HG02970 (cell line): ENCODE data around the gene ANKRD7.

Experiments used
- ATAC-seq: cut with Tn5 transposase; IDR thresholded peaks from one replicate; pipeline ENCODE4 v1.9.1; 2021; ENCODE audit warnings: mild to moderate bottlenecking, moderate library complexity, moderate number of reproducible peaks; ENCODE audit not compliant: unreplicated experiment, low FRiP score

ANKRD7 gene, protein sequence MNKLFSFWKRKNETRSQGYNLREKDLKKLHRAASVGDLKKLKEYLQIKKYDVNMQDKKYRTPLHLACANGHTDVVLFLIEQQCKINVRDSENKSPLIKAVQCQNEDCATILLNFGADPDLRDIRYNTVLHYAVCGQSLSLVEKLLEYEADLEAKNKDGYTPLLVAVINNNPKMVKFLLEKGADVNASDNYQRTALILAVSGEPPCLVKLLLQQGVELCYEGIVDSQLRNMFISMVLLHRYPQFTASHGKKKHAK

DNA sequence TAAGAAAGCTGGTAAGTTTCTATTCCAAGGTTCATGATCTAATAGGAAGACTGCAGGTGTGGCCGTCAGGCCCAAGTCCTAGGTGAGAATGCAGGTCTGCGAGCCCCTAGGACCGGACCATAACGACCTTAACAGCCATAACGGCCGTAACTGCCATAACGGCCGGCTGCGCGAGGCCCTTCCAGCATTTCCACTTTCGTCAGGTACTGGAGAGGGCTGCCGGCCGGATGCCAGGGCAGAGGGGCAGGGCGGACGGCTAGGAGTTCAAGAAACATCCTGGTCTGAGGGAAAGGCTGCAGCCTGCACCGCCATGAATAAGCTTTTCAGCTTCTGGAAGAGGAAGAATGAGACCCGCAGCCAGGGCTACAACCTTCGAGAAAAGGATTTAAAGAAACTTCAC lies at the start of gene ANKRD7:
Gene ANKRD7, plus strand, starts transcription at position 184 of the 400 bp plus-strand sequence. Its CDS starts 127 bp downstream, at position 311.
- no peak for ATAC-seq

DNA sequence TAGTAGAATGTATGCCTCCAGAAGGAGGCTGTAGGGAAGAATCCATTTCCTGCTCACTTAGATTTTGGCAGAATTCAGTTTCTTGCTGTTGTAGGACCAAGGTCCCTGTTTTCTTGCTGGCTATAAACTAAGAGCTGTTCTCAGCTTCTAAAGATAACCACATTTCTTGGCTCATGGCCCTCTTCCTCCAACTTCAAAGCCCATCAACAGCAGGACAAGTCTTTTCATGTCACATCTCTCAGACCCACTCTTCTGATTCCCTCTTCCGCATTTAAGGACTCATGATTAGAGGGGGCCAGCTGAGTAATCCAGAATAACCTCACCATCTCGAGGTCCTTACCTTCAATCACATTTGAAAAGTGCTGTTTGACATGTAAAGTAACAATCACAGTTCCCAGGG lies 48.8 kb upstream of the ANKRD7 start:
- ATAC-seq = no peak

DNA sequence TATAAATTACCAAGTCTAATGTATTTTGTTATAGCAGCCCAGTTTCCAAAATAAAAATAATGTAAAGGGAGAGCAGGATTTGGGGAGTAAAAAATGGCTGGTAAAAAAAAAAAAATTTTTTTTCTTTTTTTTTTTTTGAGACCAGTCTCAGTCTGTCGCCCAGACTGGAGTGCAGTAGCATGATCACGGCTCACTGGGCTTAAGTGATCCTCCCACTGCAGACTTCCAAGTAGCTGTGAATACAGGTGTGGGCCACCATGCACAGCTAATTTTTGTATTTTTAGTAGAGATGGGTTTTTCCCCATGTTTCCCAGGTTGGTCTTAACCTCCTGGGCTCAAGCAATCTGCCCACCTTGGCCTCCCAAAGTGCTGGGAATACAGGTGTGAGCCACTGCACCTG lies 45.3 kb upstream of the ANKRD7 start:
- no peak for ATAC-seq

DNA sequence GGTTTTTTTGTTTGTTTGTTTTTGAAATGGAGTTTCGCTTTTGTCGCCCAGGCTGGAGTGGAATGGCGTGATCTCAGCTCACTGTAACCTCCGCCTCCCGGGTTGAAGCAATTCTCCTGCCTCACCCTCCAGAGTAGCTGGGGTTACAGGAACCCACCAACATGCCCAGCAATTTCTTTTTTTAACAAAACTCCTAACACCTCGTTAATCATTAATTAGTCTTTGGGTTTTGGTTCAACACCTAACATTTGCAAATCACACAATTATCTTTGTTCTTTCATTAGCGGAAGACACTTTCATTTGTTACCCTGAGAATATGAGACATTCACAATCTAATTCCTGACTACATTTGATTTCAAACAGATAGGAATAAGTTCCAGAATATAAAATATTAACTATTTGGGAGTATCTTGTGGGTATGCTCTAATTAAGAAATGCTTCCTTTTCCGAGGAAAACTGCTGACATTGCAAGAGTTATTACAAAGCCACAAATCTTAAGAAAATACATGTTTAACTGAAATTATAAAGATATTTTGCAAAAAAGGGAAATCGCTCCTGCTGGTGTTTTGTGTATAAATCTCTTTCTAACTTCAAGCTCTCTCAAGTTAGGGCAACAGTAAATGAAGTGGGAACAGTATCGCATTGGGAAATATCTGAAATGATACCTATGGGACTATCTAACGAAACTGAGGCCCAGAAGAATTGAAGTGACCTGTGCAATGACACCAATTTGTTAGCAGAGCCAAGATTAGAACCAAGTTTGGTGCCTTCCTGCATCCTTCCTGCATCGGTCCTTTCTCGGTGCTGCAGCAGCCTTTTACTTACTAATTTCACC lies 41.7 kb upstream of the ANKRD7 start:
- ATAC-seq = no peak

DNA sequence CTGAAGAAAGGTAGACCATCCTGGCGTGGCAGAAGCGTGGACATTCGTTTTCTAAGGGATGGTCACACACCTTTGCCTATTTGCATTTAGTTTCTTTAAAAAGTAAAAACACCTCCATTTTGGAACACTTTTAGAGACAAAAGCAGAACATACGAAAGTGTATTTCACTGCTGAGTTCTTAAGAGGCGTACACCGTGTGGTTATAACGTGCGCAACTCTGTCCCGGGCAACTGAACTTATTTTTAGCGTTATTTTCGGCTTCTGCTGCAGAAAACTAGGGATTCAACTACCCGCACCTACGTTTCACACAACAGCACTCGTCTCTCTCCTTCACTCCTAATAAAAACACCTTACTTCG lies 41.1 kb upstream of the ANKRD7 start:
- peak; percentile 6 for ATAC-seq

DNA sequence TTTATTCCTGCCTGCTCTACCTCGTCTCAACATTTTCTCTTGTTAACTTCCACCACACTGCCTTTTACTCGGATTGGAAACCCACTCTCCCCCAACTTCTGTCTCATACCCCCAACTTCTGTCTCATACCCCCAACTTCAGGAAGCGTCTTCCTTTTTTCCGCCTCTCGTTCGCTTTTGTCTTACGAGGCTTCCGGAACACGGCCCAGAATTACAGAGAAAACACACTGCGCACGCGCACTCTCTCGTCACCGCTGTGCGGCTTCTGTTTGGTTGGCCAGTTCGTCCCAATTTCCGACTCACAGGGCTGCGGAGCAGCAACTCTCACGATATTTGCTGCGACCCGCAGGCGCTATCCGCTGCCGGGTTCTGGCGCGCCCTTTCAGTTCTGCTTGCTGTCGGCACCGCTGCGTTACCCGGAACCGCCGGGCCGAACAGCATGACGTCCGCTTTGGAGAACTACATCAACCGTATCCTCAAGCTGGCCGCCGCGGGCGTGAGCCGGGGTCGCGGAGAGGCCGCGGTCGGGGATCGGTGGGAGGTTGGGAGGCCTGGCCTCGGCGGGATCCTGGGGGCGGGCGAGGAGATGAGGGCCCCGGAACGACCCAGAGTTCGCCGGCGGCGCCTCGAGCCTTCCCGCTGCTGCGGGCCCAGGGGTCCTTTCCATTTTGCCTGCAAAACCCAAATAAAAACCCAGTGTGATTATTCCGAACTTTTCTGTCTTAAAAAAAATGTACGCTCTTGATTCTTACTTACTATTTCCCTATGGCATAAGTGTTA lies 40.5 kb upstream of the ANKRD7 start, which contains the start of gene LSM8:
Gene LSM8, plus strand, starts transcription at position 379 of the 779 bp plus-strand sequence. Its CDS starts 60 bp downstream, at position 439.
- ATAC-seq = peak; percentile 99

DNA sequence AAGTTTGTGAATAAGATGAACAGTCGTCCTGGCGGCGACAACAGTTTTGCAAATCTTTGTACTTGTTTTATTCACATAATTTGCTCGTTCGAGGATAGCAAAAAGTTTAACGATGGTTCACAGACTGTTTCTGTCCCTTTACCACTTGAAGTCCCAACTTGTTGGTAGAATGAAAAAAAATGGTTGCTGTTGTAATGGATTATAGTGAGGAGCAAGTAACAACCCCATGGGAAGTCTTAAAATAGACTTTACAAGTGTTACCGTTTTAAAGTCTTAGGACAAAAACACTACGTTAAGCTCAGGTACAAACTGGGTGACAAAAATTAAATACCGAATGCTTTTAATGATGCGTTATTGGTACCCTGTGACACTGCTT lies 40.0 kb upstream of the ANKRD7 start:
- no peak for ATAC-seq

DNA sequence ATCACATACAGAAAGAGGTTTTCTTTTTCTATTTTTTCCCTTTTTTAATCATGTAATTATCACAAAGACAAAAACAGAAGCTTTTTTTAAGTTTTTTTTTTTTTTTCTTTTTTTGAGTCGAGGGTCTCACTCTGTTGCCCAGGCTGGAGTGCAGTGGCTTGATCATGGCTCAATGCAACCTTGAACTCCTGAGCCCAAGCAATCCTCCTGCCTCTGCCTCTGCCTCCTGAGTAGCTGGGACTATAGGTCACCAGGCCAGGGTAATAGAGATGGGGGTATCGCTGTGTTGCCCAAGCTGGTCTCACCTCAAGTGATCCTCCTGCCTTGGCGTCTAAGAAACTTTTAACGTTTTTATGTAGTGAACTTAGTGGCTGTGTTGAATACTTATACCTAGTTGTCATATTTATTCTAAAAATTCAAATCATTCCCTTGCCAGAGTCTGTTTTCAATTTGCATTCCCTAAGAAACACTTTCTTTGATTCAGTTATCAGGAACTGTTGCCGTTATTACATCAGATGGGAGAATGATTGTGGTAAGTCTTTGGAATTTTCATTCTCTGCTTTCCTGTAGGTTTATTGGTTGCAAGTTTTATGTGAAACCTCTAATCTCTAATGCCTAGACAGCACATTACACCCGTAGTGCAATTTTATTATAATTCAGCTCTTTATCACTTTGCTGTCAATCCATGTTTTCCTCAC lies 39.2 kb upstream of the ANKRD7 start:
- ATAC-seq = no peak

DNA sequence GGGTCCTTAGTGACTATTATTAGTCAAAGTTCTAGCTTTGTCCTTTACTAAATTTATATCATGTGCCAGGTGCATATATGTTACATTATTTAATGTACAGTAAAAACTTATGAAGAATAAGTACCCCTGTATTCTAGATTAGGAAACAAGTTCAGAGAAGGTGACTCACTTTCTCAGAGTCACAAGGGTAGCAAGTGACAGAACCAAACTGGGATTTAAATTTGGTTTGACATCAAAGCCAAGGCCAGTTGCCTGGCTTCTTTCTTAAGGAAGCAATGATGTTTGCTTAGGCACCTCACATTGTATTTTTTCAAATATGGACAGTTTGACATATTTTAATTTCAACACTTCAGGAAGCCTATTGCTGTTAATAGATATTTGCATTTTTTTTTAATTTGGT lies 38.0 kb upstream of the ANKRD7 start:
- ATAC-seq = no peak

DNA sequence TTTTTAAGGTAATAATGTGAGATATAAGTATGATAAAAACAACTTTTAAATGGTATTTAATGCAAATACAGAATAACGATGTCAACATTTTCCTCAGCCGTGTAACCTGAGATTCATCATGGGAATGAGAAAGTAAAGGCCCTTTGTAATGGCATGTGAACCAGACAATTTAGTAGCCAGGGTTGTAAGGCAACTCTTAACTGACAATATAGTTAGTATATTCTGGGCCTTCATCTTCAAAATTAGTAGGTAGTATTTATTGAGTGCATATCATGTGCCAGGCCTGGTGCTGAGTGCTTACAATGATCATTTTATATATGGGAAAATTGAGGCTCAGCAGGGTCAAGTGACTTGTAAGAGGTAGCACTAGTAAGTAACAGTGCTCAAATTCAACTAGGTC lies 29.9 kb upstream of the ANKRD7 start:
- no peak for ATAC-seq

DNA sequence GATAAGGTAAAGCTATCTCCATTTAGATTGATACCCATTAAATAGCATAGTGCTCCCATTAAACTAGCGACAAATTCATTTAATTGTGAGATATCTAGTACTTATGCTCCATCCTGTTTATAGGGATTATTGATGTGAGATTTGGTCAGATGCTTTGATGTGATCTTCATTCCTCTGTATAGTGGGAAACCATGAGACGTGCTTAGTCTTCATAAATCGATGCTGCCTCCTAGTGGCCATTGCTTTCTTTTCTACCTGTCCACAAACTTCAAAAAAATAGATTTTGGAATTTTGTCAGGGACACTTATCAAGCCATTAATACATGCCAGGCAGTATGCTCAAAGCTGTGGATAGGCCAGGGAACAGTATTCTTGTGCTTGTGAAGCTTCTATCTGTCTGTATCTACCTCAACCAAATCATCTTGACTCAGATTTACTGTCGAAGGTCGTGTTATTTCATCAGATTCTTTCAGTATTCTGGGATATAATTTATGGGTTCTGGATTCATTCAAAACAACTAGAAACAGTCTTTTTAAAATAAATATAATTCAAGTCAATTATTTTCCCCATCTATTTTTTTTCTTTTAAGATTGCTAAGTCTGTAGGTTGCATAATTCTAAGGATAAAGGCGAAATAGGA lies 28.5 kb upstream of the ANKRD7 start:
- ATAC-seq = peak; percentile 85

DNA sequence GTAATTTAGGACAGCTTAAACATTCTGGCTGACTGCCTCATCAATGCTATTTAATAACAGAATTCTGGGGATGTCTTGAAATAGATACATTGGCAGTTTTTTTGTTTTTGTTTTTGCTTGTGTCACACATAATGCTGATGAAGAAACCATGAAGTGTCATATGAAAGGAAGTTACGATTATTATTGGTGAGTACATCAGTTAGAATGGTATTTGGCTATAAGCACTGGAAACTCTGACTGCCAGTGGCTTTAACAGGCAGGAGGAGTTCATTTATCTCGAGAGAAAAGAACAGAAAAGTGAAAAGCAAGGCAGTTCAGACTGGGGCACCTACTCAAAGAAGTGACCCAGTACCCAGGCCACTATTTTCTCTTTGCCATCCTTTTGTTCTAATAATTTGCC lies 22.4 kb upstream of the ANKRD7 start:
- no peak for ATAC-seq

DNA sequence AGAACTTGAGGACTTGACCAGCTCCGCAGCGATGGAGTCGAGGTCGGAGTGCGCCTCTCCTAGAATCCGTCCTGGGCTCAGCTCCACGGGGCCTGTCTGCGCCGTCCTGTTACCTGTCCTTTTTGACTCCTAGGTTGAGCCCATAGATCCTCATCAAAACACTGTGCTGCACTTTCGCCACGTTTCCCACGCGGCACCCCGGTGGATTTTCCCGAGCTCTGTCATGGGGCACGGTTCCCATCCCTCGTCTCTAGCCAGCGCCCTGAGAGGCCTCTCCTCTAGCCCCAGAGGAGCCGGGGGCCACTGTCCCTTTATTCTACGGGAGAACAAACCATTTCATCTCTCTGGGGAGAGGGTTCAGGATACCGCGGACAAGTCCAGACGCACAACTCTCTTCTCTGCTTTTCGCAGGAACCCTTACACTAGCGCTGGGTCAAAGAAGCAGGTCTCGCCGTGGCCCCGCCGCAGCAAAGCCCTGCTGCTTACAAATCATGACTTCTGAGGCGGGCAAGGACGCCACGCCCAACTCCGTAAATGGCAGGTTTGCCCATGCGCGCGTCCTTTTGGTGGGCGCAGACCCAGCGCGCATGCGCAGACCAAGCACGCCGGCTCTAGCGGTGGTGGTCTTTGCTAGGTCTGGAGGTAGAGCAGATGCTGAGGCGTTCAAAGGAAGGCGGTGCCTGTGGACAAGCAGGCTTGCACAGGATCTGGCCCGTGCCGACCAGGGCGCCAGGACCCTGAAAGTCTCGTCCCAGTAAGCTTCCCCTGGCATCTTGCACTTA lies 10.3 kb upstream of the ANKRD7 start:
- peak; percentile 98 for ATAC-seq

DNA sequence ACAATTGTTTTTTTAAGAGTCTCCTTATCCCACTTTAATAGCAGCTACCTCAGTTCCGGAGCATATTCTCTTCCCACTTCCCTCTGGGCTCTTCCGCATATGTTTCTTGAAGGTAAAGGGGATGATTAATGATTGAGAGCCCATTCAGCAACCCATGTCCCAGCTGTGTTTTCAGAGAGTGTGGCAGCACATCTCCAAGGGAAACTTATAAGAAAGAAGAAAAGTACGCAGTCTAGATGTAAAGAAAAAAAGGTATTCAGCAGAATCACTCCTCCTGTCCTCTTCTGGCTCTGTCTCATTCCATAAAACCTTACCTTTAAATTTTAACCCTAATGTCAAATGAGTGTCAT lies 9.7 kb upstream of the ANKRD7 start:
- peak; percentile 4 for ATAC-seq

DNA sequence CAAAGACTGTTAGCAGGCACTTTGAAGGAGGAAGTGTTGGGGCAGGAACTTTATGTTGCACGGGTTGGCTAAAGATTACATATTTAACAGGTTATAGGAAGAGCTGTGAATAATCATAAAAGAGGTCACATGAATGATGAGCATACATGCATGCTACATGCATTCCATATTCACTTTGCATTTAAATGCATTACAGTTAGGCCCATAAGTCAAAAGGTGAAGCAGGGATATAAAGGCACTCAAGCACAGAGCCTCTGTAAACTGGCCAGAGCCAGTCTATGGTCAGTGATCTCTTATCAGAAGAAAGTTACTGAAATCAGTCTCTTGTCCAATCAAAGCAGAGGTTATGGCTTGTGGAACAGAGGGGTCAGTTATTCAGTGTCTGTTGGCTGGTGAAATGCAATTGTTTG lies 7.3 kb upstream of the ANKRD7 start:
- no peak for ATAC-seq

DNA sequence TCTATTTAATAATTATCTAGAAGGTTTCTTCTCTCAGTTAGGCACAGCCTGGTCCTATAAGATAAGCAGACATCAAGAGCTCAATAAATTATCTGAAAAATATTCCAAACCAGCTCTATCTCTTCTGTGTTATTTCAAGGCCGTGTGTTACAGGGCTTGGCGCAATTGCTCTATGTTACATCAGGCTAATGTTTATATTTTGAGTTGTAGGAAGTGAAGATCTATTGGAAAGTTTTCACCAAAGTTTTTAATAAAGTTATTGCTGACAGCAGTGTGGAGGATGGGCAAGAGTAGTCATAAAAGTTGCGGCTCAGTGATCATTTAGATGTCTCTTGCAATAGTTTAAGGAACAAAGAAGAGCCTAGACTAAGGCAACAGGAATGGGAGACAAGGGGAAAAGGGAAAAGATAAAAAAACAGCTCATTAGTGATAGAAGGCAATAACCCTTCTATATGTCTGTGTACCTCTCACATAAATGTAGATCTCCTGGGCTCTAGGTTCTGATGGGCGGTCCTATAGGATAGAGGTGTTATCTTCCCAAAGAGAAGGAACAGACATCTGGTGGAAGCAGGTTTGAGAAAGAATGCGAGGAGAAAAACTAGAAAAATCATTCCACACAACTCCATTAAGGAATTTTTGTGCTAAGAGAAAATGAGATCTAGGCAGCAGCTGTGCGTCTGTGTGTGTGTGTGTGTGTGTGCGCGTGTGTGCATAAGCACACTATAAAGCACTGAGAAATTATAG lies 5.9 kb upstream of the ANKRD7 start:
- ATAC-seq = no peak

DNA sequence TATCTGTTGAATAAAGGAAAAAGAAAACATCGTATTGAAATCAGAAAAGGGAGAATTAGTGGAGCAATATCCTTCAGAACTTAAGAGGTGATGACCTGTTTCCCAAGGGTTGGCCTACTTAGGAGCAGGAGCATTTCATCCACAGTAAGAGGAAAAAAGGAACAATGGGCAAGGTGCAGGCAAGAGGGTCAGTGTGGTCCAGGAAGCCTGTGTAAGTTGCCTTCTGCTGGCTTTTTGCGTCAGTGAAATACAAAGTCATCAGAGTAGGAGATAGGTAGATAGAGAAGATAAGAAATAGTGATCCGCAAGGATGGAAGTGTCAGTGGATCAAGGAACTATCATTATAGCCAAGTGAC lies 5.4 kb upstream of the ANKRD7 start:
- ATAC-seq = no peak

DNA sequence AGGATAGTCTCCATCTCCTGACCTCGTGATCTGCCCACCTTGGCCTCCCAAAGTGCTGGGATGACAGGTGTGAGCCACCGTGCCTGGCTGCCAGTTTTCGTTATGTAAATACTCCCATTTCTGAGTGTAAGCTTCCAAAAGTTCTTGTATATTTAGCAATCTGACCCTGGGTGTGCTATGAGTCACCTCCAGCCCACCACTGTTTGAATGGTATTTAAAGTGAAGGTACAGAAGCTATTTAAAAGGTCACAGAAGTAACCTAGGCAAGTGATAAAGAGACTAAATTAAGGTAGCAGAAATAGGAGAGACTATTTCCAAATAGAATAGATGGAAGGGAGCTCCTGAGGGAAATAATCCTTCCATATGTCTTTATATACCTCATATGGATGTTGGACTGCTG lies 3.9 kb upstream of the ANKRD7 start:
- no peak for ATAC-seq

DNA sequence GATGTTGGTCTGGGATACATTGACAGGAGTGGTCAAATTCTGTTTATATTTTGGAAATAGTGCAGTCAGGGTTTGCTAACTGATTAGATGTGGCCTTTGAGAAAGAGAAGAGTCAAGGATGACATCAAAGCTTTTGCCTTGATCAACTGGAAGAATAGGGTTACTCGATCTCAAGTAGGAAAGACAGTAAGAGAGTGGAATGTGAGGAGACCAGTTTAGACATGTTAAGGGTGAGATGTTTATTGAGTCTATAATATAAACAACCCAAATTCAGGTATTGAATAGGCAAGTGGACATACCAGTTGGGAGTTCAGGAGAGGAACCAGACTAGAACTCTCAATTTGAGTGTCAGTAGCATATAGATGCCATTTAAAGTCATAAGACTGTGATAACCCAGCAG lies 1.9 kb upstream of the ANKRD7 start:
- ATAC-seq = no peak
